ENCODE results near the gene CEP72. TPM values are rescaled to one million over a fixed set of nuclear protein-coding genes. Genes with fewer than 3 reads are reported as not detected.

CEP72 gene
- total RNA-seq, 1 donor from 2014 or later = 20.1 TPM

- no peaks in the 10 kb centered on the region for H3K27me3 ChIP-seq
- DNase-seq (ENCODE audit: extremely low spot score in 2 of 2) = no peak
- peaks cover 0 to 10% of the 10 kb centered on the region in 2 donors for H3K36me3 ChIP-seq
- intact Hi-C loops (cut with DNase I) = no loop called here
- H3K9me3 ChIP-seq = no peaks in the 10 kb centered on the region
- H3K4me1 ChIP-seq = no peaks in the 10 kb centered on the region
- H3K4me3 ChIP-seq = no peak overlapping the region
- TF ChIP-seq POLR2AphosphoS5 (IDR thresholded peaks at IDR 0.05; ENCODE audit: insufficient read depth in 1 of 2, low read depth in 1 of 2) (no peak), POLR2A (IDR thresholded peaks at IDR 0.05) (no peak), CTCF (IDR thresholded peaks at IDR 0.05) (no peak)
- no peak overlapping the region for H3K27ac ChIP-seq
These were observed 46.0 kb downstream of the CEP72 start for GRCh38 chr5:658103-658502.

GRCh38 chr5:659496-660263 lies 47.5 kb downstream of the CEP72 start:
- no peaks in the 10 kb centered on the region for H3K27me3 ChIP-seq
- no peaks in the 10 kb centered on the region for H3K4me1 ChIP-seq
- no peaks in the 10 kb centered on the region for H3K9me3 ChIP-seq
- H3K27ac ChIP-seq = no peak overlapping the region
- peaks cover 0 to 10% of the 10 kb centered on the region in 2 donors for H3K36me3 ChIP-seq
- TF ChIP-seq POLR2A (IDR thresholded peaks at IDR 0.05) = no peak
- no peak for TF ChIP-seq POLR2AphosphoS5 (IDR thresholded peaks at IDR 0.05; ENCODE audit: insufficient read depth in 1 of 2, low read depth in 1 of 2)
- TF ChIP-seq CTCF (IDR thresholded peaks at IDR 0.05) = no peak
- no peak overlapping the region for H3K4me3 ChIP-seq
- intact Hi-C loops (cut with DNase I) = no loop called here
- DNase-seq (ENCODE audit: extremely low spot score in 2 of 2) = no peak

GRCh38 chr5:660491-661030 lies 48.4 kb downstream of the CEP72 start:
- intact Hi-C loops (cut with DNase I) = no loop called here
- Histone ChIP-seq H3K9me3 (no peaks in the 10 kb centered on the region), H3K27me3 (no peaks in the 10 kb centered on the region), H3K36me3 (peaks cover 0 to 10% of the 10 kb centered on the region in 2 donors), H3K4me3 (no peak overlapping the region), H3K27ac (no peak overlapping the region), H3K4me1 (no peaks in the 10 kb centered on the region)
- no peak for TF ChIP-seq POLR2AphosphoS5 (IDR thresholded peaks at IDR 0.05; ENCODE audit: insufficient read depth in 1 of 2, low read depth in 1 of 2)
- TF ChIP-seq CTCF (IDR thresholded peaks at IDR 0.05) = no peak
- no peak for TF ChIP-seq POLR2A (IDR thresholded peaks at IDR 0.05)
- no peak for DNase-seq (ENCODE audit: extremely low spot score in 2 of 2)

GRCh38 chr5:661891-662750 lies 50.0 kb downstream of the CEP72 start:
- Histone ChIP-seq H3K9me3 (no peaks in the 10 kb centered on the region), H3K27ac (no peak overlapping the region), H3K4me1 (no peaks in the 10 kb centered on the region), H3K36me3 (peaks cover 0 to 15% of the 10 kb centered on the region in 2 donors), H3K4me3 (no peak overlapping the region), H3K27me3 (no peaks in the 10 kb centered on the region)
- intact Hi-C loops (cut with DNase I) = no loop called here
- no peak for TF ChIP-seq POLR2AphosphoS5 (IDR thresholded peaks at IDR 0.05; ENCODE audit: insufficient read depth in 1 of 2, low read depth in 1 of 2)
- TF ChIP-seq POLR2A (IDR thresholded peaks at IDR 0.05) = no peak
- TF ChIP-seq CTCF (IDR thresholded peaks at IDR 0.05) = no peak
- DNase-seq (ENCODE audit: extremely low spot score in 2 of 2) = no peak
